Muscle of leg (tissue), 11 donors: ENCODE results near the gene NKAIN2. TPM values are rescaled to one million over a fixed set of nuclear protein-coding genes. Genes with fewer than 3 reads are reported as not detected.

Experiments used
- DNase-seq: peaks from one replicate; pipeline ENCODE4 v3.0.0; 2013
- H3K27ac ChIP-seq: one replicate; pipeline ENCODE4 v1.5.1; 2013; ENCODE audit warnings: mild to moderate bottlenecking, low read length, control low read depth
- H3K27me3 ChIP-seq: one replicate; pipeline ENCODE4 v1.6.1; 2013; ENCODE audit warnings: low read length; ENCODE audit not compliant: control insufficient read depth, insufficient read depth
- H3K36me3 ChIP-seq: one replicate; pipeline ENCODE4 v1.6.1; 2013; ENCODE audit warnings: low read length; ENCODE audit not compliant: control insufficient read depth, insufficient read depth
- H3K4me1 ChIP-seq: one replicate; pipeline ENCODE4 v1.6.1; 2013; ENCODE audit warnings: low read length; ENCODE audit not compliant: control insufficient read depth, insufficient read depth
- H3K4me3 ChIP-seq: one replicate; pipeline ENCODE4 v1.5.1; 2013; ENCODE audit warnings: low read length, control low read depth
- H3K9me3 ChIP-seq: replicated peaks from 2 replicates; pipeline ENCODE4 v1.6.1; 2013; ENCODE audit warnings: low read depth, low read length; ENCODE audit not compliant: control insufficient read depth
- WGBS: methylation state at CpG from one replicate; pipeline ENCODE4 v1.1.5; 2013; ENCODE audit warnings: missing lambda C conversion rate; ENCODE audit not compliant: insufficient coverage; 5-methylcytosine and 5-hydroxymethylcytosine counted together
- polyA plus RNA-seq, 8 donors: library from polyadenylated mRNA; unstranded; fragments of 120-200 nt; gene quantifications; one replicate each; pipeline versions ENCODE4 v1.2.1 to v1.2.3, GENCODE V29; 2013; ENCODE audit warnings: inconsistent platforms in 1 of 8, low replicate concordance in 1 of 8; ENCODE audit not compliant: insufficient read length in 8 of 8, insufficient read depth in 1 of 8
- total RNA-seq: library from RNA; stranded (reverse); fragments of 120-200 nt; gene quantifications from one replicate; pipeline ENCODE4 v1.2.4, GENCODE V29; 2013

The NKAIN2 gene
- total and polyA plus RNA-seq, 9 donors = 2.5 to 10.1 (median 7.9) TPM

DNA sequence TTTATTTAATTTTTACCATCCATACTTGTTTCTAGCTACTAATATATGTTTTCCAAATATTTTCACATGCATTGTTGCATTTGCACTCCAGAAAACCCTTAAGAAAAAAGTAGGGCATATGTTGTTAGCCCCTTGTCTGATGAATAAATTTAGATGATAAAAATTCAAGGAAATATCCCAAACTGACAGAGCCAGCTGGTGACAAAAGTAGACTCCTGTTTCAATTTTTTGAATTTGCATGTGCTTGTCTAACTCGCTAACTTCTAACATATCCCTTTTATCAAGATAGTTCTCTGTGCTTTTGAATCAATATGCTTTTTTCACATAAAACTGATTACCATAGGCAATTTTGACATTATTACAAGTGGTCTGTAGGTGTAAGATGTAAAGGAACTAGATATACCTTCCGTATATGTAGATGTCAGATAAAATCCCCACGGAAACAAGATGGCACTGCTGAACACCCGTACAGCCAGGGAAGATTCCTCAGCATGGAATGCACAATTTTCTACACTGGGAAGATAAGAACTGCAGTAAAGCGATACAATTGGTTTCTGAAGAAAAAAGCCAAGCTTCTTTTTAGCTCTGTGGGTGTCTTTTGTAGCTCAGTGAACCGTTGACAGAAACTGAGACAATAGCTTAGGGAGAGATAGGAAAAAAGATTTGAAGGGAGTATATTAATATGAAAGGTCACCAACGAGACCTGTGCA, 721.0 kb downstream of the NKAIN2 start:
- Histone ChIP-seq H3K27me3 (no peaks in the 10 kb centered on the region), H3K4me3 (no peak overlapping the region), H3K27ac (no peak overlapping the region), H3K9me3 (no peaks in the 10 kb centered on the region), H3K36me3 (no peaks in the 10 kb centered on the region), H3K4me1 (no peaks in the 10 kb centered on the region)
- DNase-seq = no peak
- WGBS = 77% methylated on average over 5 of the region's 7 CpGs

DNA sequence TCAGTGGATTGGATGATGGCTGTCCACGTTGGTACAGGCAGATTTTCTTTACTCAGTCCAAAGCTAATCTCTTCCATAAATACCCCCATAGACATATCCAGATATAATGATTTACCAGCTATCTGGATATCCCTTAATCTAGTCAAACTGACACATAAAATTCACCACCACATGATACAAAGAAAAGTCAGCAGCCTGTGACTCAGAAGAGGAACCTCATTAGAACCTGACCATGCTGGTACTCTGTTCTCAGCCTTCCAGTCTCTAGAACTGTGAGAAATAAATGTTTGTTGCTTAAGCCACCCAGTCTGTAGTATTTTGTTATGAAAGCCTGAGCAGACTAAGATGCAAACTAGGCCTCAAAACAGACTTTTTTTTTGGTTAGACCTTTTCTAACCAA, 727.3 kb downstream of the NKAIN2 start:
- WGBS = 86% methylated on average over 1 of the region's 1 CpG
- H3K27ac ChIP-seq = no peak overlapping the region
- H3K36me3 ChIP-seq = no peaks in the 10 kb centered on the region
- no peak overlapping the region for H3K4me3 ChIP-seq
- no peaks in the 10 kb centered on the region for H3K9me3 ChIP-seq
- H3K27me3 ChIP-seq = no peaks in the 10 kb centered on the region
- H3K4me1 ChIP-seq = no peaks in the 10 kb centered on the region
- DNase-seq = no peak

DNA sequence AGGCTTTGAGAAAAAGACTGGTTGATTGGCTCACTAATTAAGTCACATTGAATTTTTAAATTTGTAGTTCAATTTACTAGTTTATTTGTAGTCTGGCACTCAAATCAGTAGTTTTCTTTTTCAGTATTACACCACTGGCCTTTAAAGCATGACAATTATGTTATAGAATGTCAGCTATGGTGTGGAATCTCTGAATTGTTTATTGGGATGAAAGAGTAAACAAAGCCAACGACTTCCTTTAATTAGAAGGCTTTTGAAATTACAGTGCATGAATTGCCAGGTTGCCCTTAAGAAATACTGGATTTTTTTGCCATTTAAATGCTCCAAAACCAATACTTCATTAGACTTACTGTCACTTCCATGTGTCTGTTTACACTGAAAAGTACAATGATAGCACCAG, 731.6 kb downstream of the NKAIN2 start:
- H3K27me3 ChIP-seq = no peaks in the 10 kb centered on the region
- no peak for DNase-seq
- WGBS = no CpG with 5 or more reads among the region's 1 CpG

DNA sequence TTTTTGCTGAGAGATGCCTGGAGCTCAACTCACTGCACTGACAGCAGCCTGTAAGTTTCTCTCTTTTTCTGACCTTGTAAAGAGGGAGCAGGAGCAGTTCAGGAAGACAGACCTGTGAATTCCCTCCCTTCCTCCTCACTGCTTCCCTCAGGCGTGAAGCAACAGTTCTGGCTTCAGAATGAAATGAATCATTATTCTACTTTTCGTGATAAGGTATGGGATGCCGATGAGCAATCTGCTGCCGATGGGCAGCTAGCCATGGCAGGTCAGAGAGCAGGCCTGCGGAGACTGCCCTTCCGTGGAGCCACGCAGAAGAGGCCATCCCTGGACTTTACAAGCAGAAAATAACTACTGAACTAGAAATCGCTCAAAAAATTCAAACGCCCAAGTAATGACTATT, 732.1 kb downstream of the NKAIN2 start:
- no peak for DNase-seq
- H3K4me1 ChIP-seq = no peaks in the 10 kb centered on the region
- 69% methylated on average over 3 of the region's 9 CpGs for WGBS
- H3K9me3 ChIP-seq = no peaks in the 10 kb centered on the region
- H3K4me3 ChIP-seq = no peak overlapping the region
- no peaks in the 10 kb centered on the region for H3K36me3 ChIP-seq
- H3K27ac ChIP-seq = no peak overlapping the region
- H3K27me3 ChIP-seq = no peaks in the 10 kb centered on the region

More for the DNA sequence above, 731.6 kb downstream of the NKAIN2 start:
- Histone ChIP-seq H3K4me1 (no peaks in the 10 kb centered on the region), H3K9me3 (no peaks in the 10 kb centered on the region), H3K36me3 (no peaks in the 10 kb centered on the region), H3K4me3 (no peak overlapping the region), H3K27ac (no peak overlapping the region)

DNA sequence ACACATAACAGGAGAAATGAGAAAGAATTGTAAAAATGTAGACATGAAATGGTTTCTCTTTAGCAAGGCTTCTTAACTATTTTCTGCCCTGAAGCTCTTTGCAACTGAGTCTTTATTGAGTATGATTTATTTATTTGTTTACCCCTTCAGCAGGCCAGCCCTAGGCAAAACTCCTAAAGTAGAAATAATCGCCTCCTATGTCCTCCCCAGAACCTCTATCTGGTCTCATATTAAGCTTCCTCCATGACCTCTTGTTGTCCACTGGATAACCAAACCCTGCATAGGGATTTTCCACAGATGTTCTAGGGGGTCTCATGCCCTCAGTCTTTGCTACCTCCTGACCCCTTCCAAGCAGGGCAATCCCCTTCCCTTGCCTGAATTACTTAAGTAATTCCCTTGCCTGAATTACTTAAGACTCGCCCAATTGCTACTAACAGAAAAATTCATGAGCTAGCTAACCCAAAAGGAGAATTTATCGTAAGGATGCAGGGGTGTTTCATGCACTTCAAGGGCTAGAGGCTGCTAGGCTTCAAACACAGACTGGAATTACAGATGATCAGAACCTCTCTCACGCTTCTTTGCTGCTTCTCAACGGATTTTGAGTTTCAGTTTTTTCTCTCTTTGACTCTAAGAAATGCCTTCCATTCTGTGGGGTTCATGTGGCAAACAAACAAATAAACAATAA, 732.6 kb downstream of the NKAIN2 start:
- Histone ChIP-seq H3K9me3 (no peaks in the 10 kb centered on the region), H3K27me3 (no peaks in the 10 kb centered on the region), H3K4me1 (no peaks in the 10 kb centered on the region), H3K36me3 (no peaks in the 10 kb centered on the region), H3K4me3 (no peak overlapping the region), H3K27ac (no peak overlapping the region)
- WGBS = 79% methylated on average over 3 of the region's 5 CpGs
- DNase-seq = no peak

DNA sequence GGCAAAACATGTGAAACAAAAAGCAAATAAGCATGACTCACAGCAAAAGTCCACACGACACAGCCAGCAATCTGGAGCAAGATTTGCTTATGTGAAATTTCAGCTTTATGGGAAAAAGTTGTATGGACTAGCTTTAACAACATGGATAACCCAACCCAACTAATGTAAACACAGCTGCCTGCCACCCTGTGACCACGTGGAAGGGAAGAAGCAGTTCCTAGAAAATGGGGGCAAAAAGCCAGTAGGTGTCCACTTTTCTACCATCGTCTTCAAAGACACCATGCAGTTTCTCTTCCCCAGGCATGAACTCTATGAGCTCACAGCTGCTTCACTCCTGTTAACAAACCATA, 733.2 kb downstream of the NKAIN2 start:
- H3K27me3 ChIP-seq = no peaks in the 10 kb centered on the region
- DNase-seq = no peak
- no peaks in the 10 kb centered on the region for H3K4me1 ChIP-seq
- no CpG with 5 or more reads among the region's 3 CpGs for WGBS
- no peak overlapping the region for H3K27ac ChIP-seq
- no peaks in the 10 kb centered on the region for H3K36me3 ChIP-seq
- no peaks in the 10 kb centered on the region for H3K9me3 ChIP-seq
- no peak overlapping the region for H3K4me3 ChIP-seq

DNA sequence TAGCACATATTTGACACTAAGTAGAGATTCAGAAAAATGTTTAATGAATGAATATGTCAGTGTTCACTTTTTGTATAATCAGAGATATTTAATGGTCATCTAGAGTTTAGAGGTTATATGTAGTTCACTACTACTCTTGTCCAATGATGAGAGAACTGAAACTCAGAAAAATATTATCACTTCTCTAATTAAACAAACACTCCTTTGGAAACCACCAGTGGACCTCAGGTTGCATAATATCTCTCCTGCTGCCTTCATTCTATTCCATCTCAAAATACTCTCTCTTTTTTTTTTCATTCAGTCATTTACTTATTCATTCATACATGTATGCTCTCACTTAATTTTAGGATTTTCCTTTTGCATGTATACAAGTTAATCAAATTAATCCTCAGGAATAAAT, 735.4 kb downstream of the NKAIN2 start:
- H3K27me3 ChIP-seq = no peaks in the 10 kb centered on the region
- no peaks in the 10 kb centered on the region for H3K36me3 ChIP-seq
- H3K4me3 ChIP-seq = no peak overlapping the region
- H3K9me3 ChIP-seq = no peaks in the 10 kb centered on the region
- H3K27ac ChIP-seq = no peak overlapping the region
- no peak for DNase-seq
- H3K4me1 ChIP-seq = no peaks in the 10 kb centered on the region

DNA sequence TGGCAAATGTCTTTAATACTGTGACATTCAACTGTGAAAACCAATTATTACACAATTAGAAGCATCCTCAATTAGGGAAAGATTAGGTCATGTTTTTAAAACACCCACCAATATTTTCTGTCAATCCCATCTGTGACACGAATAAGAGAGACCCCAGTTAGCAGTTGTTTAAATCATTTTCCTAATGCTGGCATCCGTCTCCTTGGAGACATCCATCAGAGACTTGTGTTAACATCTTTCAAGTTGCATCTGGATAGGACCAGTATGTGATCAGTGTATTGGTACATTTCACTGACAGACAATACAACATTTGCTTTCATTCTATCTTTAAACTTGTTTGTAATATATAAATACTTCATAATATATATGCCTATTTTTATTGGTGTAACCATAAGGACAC, 737.9 kb downstream of the NKAIN2 start:
- H3K27ac ChIP-seq = no peak overlapping the region
- H3K4me1 ChIP-seq = no peaks in the 10 kb centered on the region
- DNase-seq = no peak
- H3K4me3 ChIP-seq = no peak overlapping the region
- no peaks in the 10 kb centered on the region for H3K27me3 ChIP-seq
- 75% methylated on average over 2 of the region's 2 CpGs for WGBS
- no peaks in the 10 kb centered on the region for H3K36me3 ChIP-seq
- no peaks in the 10 kb centered on the region for H3K9me3 ChIP-seq

DNA sequence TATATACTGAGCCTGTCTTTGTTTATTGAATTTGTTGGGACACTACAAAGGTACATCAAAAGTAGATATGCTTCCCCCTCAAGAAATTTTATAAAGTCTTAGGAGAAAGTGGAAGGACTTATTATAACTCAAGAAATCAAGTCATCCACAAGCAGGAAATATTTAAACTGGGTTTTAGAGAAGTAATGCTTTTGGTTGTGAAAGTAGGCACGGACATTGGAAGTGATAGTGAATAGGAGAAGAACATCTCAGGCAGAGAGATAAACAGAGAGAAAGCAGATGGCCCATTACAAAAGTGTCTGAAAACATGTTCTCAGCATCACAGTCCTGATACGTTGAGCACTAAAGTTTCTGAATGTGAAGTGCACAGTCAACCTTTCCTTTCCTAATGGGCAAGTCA, 742.9 kb downstream of the NKAIN2 start:
- no peaks in the 10 kb centered on the region for H3K9me3 ChIP-seq
- no peak overlapping the region for H3K4me3 ChIP-seq
- 45% methylated on average over 1 of the region's 2 CpGs for WGBS
- no peaks in the 10 kb centered on the region for H3K4me1 ChIP-seq
- H3K36me3 ChIP-seq = no peaks in the 10 kb centered on the region
- no peaks in the 10 kb centered on the region for H3K27me3 ChIP-seq
- no peak overlapping the region for H3K27ac ChIP-seq
- no peak for DNase-seq

DNA sequence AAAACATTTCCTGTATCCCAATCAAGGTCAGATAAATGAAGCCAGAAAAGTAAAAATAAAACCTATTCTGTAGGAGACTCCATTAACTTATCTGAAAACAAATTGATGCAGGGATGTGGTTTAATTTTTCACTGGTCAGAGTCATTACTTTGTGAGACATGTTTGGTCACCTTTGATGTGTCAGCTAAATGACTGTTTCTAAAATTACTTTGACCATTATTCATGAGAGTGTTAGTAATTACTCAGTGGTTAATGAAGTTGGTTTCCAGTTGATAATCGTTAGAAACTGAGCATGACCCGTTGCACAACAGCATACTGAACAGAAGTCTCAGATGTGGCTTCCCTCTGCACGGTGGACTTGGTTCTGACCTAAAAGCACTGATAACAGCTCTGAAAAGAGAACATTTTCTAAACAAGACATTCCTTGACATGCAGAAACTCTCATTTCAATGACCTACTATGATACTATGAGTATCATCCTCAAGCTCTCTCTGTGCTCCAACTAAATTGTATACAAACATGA, 748.1 kb downstream of the NKAIN2 start:
- Histone ChIP-seq H3K27ac (no peak overlapping the region), H3K4me1 (no peaks in the 10 kb centered on the region), H3K36me3 (no peaks in the 10 kb centered on the region), H3K27me3 (no peaks in the 10 kb centered on the region), H3K4me3 (no peak overlapping the region), H3K9me3 (no peaks in the 10 kb centered on the region)
- no peak for DNase-seq
- WGBS = no CpG with 5 or more reads among the region's 3 CpGs
